ENCODE results near the gene AEN.

- TF ChIP-seq POLR2AphosphoS5 (IDR thresholded peaks at IDR 0.05): no peak
- no peak for TF ChIP-seq POLR2A (IDR thresholded peaks at IDR 0.05)
Measured at GRCh38 chr15:88613074-88613944, 7.8 kb upstream of the AEN start.

Data from spleen (tissue), 3 donors.